Measurements from ENCODE around the gene CBFA2T3.

CBFA2T3 gene

GRCh38 chr16:88977018-88977811 lies at the start of gene CBFA2T3:
Gene CBFA2T3 (minus strand): TSS chr16:88977207. CDS start chr16:88976807, 400 bp downstream.
- H3K4me3 ChIP-seq: peak within 1 kb of the TSS; percentile 50
- no peak for TF ChIP-seq CTCF (IDR thresholded peaks at IDR 0.05)
- peak within 1 kb of the TSS in 1 of 2 donors; percentile 23 for H3K27ac ChIP-seq
- no peak for DNase-seq (ENCODE audit: low spot score)

GRCh38 chr16:89026121-89026612 lies 49.2 kb upstream of the CBFA2T3 start:
- H3K27ac ChIP-seq: no peak overlapping the region
- no peak for DNase-seq (ENCODE audit: low spot score)
- TF ChIP-seq CTCF (IDR thresholded peaks at IDR 0.05): no peak
- no peak overlapping the region for H3K4me3 ChIP-seq

GRCh38 chr16:89025636-89026035 lies 48.6 kb upstream of the CBFA2T3 start:
- no peak overlapping the region for H3K27ac ChIP-seq
- H3K4me3 ChIP-seq: no peak overlapping the region
- no peak for TF ChIP-seq CTCF (IDR thresholded peaks at IDR 0.05)
- DNase-seq (ENCODE audit: low spot score): no peak

- TF ChIP-seq CTCF (IDR thresholded peaks at IDR 0.05): no peak
Observed at GRCh38 chr16:89024546-89025060, 47.6 kb upstream of the CBFA2T3 start.

GRCh38 chr16:89023621-89024511 lies 46.9 kb upstream of the CBFA2T3 start:
- H3K27ac ChIP-seq: no peak overlapping the region
- DNase-seq (ENCODE audit: low spot score): no peak
- no peak overlapping the region for H3K4me3 ChIP-seq
- no peak for TF ChIP-seq CTCF (IDR thresholded peaks at IDR 0.05)

More at GRCh38 chr16:89024546-89025060, 47.6 kb upstream of the CBFA2T3 start:
- Histone ChIP-seq H3K27ac (no peak overlapping the region), H3K4me3 (no peak overlapping the region)
- DNase-seq (ENCODE audit: low spot score): no peak

GRCh38 chr16:89023151-89023551 lies 46.1 kb upstream of the CBFA2T3 start:
- DNase-seq (ENCODE audit: low spot score): no peak
- H3K27ac ChIP-seq: no peak overlapping the region
- no peak for TF ChIP-seq CTCF (IDR thresholded peaks at IDR 0.05)
- H3K4me3 ChIP-seq: no peak overlapping the region
